ENCODE measurements around the gene ZNF423.

Gene ZNF423

GRCh38 chr16:49617710-49618330 lies 238.1 kb downstream of the ZNF423 start:
- no peak for DNase-seq

GRCh38 chr16:49617016-49617629 lies 238.8 kb downstream of the ZNF423 start:
- DNase-seq: no peak

DNA sequence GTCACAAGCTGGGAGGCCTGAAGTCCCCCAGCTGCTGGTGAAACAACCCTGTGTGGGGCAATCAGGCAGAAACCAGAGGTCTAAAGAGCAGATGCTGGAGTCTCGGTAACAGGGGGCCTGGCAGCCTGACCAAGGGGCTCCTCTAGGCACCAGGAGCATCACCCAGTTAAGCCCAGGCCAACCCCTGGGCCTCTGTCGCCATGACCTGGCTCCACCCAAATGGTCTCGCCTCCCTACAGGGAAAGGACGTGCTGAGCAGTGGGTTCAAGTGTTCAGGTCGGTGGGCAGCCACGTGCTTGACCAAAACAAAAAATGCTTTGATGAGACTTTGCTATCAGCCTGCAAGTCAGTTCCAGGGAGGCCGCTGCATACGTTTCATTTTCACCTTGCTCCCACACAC lies 240.3 kb downstream of the ZNF423 start:
- DNase-seq: no peak

DNA sequence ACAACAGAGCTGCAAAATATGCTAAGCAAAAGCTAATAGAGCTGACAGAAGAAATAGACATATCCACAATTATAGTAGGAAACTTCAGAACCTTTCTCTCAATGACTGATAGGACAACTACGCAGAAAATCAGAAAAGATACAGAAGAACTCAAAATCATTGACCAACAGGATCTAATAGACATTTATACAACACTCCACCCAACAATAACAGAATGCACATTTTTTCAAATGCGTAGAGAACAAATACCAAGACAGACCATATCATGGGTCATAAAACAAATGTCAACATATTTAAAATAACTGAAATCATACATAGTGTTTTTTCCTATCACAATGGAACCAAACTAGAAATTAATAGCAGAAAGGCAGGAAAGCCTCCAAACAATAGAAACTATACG lies 244.9 kb downstream of the ZNF423 start:
- no peak for DNase-seq

DNA sequence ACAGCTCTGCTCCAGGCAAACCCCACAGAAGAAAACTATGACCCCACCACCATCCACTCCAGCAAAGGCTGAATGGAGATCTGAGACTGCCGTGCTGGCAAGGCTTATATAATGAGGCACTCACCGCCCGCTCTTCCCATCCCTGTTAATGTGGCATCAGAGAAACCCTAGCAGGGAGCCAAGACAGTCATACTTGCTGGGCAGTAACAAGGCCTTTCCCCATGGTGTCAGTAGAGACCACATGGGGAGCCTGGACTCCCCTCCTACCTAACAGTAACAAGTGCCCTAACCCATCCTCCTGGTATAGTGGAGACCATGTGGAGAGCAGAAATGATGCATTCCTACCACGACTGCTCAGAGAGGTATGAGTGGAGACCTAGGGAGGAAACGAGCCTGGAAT lies 247.1 kb downstream of the ZNF423 start:
- DNase-seq: no peak

GRCh38 chr16:49608098-49608497 lies 247.8 kb downstream of the ZNF423 start:
- DNase-seq: no peak

DNA sequence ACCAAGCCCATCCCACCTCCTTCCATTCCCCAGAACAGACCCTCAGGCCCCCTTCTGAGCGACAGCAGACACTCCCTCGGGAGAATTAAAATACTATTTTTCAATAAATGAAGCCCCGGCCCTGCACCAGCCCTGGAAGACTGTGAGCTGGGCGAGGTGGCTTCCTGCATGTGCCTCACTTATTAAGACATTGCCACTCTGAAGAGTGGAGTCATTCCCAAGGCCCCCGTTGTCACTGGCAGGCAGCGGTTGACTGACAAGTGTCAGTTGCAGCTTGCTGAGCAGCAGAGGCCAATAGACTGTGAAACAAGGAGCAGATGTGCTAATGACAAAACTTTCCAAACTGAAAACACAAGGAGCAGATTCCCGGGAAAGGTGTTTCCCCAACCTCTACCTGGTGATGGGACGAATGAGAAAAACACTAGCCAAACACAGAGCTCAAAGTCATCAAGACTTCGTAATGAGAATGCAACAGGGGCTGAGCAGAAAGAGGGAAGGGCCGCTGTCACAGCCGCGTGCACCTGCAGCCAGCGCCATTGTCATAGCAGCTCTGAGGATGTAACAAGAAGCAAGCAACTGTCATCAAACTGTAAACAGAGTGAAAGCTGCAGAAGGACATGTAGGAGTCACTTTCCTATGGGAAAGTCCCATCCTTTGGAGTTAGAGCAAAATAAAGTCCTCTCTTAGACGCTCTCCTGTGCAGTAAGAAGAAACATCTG lies 250.2 kb downstream of the ZNF423 start:
- no peak for DNase-seq

DNA sequence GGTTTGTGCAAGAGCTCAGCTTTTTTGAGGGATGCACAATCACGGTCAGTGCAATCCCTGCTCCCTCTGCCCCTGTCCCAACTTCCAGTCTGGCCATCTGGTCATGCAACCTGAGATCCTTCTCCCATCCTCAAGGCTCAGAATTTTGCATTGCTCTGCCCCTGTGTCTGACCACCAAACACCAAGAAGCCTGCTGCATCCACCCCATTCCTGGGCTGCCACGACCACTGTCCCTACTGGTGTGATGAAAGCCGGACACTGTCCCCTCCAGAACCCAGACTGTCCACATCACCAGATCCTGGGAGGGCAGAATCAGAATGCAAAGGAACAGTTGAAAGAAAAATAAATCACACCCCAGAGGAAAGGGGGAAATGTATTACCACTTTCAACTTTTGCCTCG lies 251.3 kb downstream of the ZNF423 start:
- no peak for DNase-seq

GRCh38 chr16:49603956-49604355 lies 252.0 kb downstream of the ZNF423 start:
- no peak for DNase-seq

GRCh38 chr16:49602976-49603310 lies 253.0 kb downstream of the ZNF423 start:
- DNase-seq: no peak

DNA sequence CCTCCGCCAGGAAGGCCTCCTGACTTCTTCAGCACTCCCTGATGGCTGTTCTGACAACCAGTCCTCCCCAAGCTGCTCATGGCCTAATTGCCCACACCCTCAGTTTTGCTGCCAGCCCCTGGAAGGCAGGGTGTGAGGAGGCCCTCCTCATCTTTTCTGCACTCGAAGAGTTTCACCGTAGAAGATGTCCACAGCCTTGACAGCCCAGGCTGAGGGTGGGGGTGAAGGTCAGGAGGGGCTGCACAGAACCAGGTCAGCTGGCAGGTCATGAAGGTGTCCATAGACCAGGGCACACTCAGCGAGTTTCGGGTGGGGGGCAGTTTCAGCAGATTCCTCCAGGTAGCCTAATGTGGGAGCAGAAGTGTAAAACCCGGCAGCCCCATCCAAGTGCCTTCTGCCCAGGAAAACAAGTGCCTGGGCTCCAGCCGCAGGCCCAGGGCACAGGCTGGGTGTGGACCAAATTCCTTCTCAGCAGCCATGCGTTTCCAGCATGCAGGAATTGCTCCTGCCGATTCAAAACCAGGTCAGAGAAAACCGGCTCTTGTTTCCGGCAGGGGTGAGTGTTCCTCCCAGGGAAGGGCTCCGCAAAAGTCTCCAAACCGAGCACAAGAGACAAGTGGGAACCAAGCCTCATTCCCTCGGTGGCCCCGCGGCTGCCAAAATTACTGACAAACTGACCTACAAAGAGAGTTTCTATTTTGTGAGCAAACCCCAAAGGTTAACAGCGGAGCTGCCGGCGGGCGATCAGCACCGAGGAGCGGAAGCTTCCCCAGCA lies 253.5 kb downstream of the ZNF423 start:
- DNase-seq: no peak

- no peak for DNase-seq
Observed at GRCh38 chr16:49601576-49601975, 254.3 kb downstream of the ZNF423 start.

DNA sequence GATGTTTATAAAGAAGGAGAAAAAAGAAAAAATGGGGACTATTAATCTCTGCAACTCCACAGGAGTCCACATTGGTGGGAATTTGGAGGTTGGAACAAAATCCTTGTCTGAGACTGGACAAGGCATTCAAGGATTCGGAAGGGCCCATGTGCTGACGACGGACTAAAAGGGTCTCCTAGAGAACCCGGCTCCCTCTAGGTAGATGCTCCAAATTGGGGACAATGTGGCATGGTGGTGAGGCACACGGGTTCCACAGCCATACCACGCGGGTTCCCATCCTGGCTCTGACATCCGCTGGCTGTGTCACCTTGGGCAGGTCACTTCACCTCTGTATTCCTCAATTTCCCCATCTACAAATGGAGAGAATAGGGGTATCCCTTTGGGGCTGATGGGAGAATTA lies 254.9 kb downstream of the ZNF423 start:
- DNase-seq: no peak

DNA sequence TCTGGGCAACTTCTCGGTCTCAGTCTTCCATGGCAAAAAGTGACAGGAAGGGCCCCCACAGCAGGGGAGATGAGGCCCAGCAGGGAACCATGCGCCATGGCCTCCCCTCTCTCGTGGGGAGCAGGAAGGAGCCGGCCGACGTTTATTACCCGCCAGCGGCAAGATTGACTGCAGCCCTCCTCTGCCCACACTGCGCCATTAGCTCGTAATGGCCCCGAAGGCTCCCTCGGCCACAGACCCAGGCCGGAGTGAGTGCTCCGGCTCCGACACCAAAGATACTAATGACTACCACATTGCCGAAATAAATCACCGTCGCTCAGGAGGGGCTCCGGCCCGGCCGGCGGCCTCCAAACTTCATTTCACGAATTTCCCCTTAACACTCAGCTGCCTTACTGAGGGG lies 255.4 kb downstream of the ZNF423 start:
- no peak for DNase-seq

DNA sequence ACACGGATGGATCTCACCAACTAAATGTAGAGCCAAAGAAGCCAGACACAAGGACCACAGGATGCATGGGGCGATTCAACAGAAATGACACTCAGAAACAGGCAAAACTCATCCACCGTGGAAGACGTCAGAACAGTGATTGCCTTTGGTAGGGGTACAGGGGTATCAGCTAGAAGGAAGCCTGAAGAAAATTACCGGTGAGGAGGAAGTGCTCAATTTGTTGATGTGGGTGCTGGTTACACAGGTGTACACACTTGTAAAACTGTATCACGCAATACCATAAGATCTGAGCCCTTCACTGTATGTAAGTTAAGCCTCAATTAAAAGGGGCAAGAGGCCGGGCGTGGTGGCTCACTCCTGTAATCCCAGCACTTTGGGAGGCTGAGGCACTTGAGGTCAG lies 256.2 kb downstream of the ZNF423 start:
- no peak for DNase-seq

- DNase-seq: no peak
Observed at GRCh38 chr16:49599281-49599680, 256.6 kb downstream of the ZNF423 start.

DNA sequence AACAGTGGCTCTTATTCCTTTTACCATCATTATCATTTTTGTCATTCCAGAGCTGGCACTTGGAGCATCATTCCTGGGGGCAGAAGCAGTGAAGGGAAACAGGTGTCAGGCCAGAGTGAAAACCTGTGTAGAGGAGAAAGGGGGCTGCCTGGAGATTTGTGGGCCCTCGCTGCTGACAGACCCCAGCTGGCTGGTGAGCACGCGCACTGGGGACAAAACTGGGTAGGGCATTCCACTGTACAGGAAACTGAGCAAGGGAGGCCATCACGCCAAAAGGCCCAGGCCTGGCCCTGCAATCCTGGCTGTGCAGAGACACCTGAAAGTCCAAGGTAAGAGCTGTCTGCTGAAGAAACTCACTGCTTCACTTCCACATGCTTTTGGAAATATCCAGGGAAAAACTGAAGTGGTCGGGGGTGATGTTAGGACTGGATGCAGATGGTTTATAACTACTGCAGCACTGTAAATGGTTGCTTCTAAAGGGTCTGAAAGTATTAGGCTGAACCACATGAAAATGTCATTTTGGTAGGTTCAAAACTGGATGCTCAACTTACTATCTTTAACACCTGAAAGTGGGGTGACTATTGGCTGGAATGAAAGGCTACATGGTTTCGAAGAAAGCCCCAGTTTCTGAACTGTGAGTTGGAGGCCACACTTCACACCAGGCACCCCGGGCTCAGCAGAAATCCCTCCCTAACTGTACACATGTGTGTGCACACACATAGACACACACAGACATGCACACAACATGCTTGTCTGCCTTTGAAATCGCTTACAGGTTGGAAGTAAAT lies 257.3 kb downstream of the ZNF423 start:
- no peak for DNase-seq

DNA sequence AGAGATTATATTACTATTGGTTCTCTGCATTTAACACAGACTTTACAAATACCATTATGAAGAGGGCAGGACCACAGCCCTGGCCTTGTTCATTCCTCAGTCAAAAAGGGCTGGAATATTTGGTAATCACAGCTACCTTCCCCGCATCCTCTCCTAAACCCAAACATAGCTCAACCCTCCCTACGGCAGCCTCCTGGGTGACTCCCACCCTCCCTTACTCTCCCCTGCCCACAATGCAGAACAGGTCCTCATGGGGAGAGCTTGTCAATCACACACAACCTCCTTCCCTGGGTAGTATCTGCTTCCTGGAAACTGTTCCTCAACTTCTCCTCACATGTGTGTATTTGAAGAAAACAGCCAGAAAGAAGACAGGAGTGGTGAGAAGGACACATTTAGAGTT lies 258.1 kb downstream of the ZNF423 start:
- DNase-seq: no peak

DNA sequence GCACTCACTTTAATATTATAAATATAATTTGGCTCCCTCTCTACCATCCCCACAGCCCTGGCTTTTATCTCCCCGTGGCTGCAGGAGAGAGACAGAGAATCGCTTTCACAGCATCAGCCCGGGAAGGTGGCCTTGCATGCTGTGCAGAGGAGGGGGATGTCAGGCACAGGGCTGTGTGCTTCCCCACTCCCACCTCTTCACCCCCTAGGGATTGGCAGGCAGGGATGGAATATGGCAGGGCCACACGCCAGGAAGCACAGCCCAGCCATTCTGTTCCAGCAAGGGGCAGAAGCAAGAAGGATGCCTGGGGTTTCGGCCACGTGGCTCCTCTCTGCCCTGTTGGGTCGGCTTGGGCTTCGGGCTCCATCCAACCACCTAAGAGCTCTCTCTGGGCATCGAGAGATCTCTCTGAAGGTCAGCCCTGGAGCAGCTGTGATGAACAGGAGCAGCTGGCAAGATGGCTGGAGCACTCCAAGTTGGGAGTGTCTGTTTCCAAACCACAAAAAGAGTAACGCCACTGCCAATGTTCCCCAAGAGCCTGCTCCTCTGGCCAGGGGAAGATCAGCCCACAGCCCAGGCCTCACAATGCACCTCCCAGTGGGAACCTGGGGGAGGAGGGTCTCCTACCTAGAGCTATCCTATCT lies 259.1 kb downstream of the ZNF423 start:
- no peak for DNase-seq

GRCh38 chr16:49596068-49596467 lies 259.8 kb downstream of the ZNF423 start:
- DNase-seq: no peak

GRCh38 chr16:49594685-49595498 lies 261.0 kb downstream of the ZNF423 start:
- no peak for DNase-seq

- DNase-seq: no peak
Observed at GRCh38 chr16:49594153-49594552, 261.8 kb downstream of the ZNF423 start.

Data from CD4-positive, alpha-beta T cell treated with Interleukin-4 for 4 hours (primary cell).